Astrocyte (in vitro differentiated cells and primary cell): Measurements from ENCODE around the gene POFUT2. TPM values are rescaled to one million over a fixed set of nuclear protein-coding genes. Genes with fewer than 3 reads are reported as not detected.

Experiments
- DNase-seq: peaks from one replicate; pipeline ENCODE4 v3.0.0-alpha.2; 2010; ENCODE audit warnings: low read depth
- FAIRE-seq: peaks from 2 replicates; lab custom pipeline; 2011; peaks lifted over from hg19 to GRCh38; lab: Jason Lieb, UNC
- H2AFZ ChIP-seq: 2 replicates; pipeline ENCODE4 v1.6.0; 2012; ENCODE audit warnings: low read depth, low read length, inconsistent platforms
- H3K27ac ChIP-seq: 2 replicates; pipeline ENCODE4 v1.5.1; 2011; ENCODE audit warnings: low read depth, low read length, inconsistent platforms
- H3K27me3 ChIP-seq: 2 replicates; pipeline ENCODE4 v1.6.0; 2011; ENCODE audit warnings: low read length, inconsistent platforms; ENCODE audit not compliant: insufficient read depth
- H3K36me3 ChIP-seq: 2 replicates; pipeline ENCODE4 v1.5.1; 2011; ENCODE audit warnings: low read length, inconsistent platforms; ENCODE audit not compliant: insufficient read depth
- H3K4me1 ChIP-seq: 2 replicates; pipeline ENCODE4 v1.5.1; 2011; ENCODE audit warnings: low read length, inconsistent platforms; ENCODE audit not compliant: insufficient read depth
- H3K4me2 ChIP-seq: 2 replicates; pipeline ENCODE4 v1.6.0; 2012; ENCODE audit warnings: low read length, inconsistent platforms
- H3K4me3 ChIP-seq: 2 replicates; pipeline ENCODE4 v1.5.1; 2011; ENCODE audit warnings: low read depth, mild to moderate bottlenecking, low read length, inconsistent platforms; ENCODE audit not compliant: insufficient read depth
- H3K79me2 ChIP-seq: 2 replicates; pipeline ENCODE4 v1.6.0; 2012; ENCODE audit warnings: mild to moderate bottlenecking, low read length, inconsistent platforms; ENCODE audit not compliant: insufficient read depth
- H3K9ac ChIP-seq: 2 replicates; pipeline ENCODE4 v1.6.0; 2012; ENCODE audit warnings: mild to moderate bottlenecking, low read length, inconsistent platforms
- H3K9me3 ChIP-seq: 2 replicates; pipeline ENCODE4 v1.5.1; 2012; ENCODE audit warnings: low read depth, mild to moderate bottlenecking, low read length, inconsistent platforms; ENCODE audit not compliant: insufficient read depth
- H4K20me1 ChIP-seq: 2 replicates; pipeline ENCODE4 v1.6.0; 2012; ENCODE audit warnings: low read length, inconsistent platforms; ENCODE audit not compliant: insufficient read depth
- H3K27ac Mint-ChIP-seq: one replicate; pipeline ENCODE4 v1.8.0; 2021; ENCODE audit warnings: mild to moderate bottlenecking, mixed read lengths; ENCODE audit not compliant: unreplicated experiment
- H3K27me3 Mint-ChIP-seq: one replicate; pipeline ENCODE4 v1.8.0; 2021; ENCODE audit warnings: low read depth, mixed read lengths; ENCODE audit not compliant: unreplicated experiment
- H3K36me3 Mint-ChIP-seq: one replicate; pipeline ENCODE4 v1.8.0; 2021; ENCODE audit warnings: low read depth, mixed read lengths; ENCODE audit not compliant: unreplicated experiment
- H3K4me1 Mint-ChIP-seq: one replicate; pipeline ENCODE4 v1.8.0; 2021; ENCODE audit warnings: low read depth, mixed read lengths; ENCODE audit not compliant: unreplicated experiment
- H3K4me3 Mint-ChIP-seq: one replicate; pipeline ENCODE4 v1.8.0; 2021; ENCODE audit warnings: mild to moderate bottlenecking, moderate library complexity, mixed read lengths; ENCODE audit not compliant: unreplicated experiment
- H3K9me3 Mint-ChIP-seq: one replicate; pipeline ENCODE4 v1.8.0; 2021; ENCODE audit warnings: mild to moderate bottlenecking, mixed read lengths; ENCODE audit not compliant: unreplicated experiment
- EZH2 ChIP-seq: IDR thresholded peaks from 2 replicates; pipeline ENCODE4 v1.6.1; 2012; ENCODE audit warnings: mild to moderate bottlenecking, low read length, inconsistent platforms; ENCODE audit not compliant: insufficient read depth
- total RNA-seq: library from RNA; stranded (reverse); gene quantifications from 2 replicates; pipeline ENCODE4 v1.2.1, GENCODE V29; 2021
- TF ChIP-seq, protein P1 (sequence below): IDR thresholded peaks from 2 replicates; pipeline ENCODE4 v1.5.1; 2011; ENCODE audit warnings: low read depth, mild to moderate bottlenecking, inconsistent platforms, low read length, moderate library complexity; ENCODE audit not compliant: insufficient read depth

POFUT2 gene
- total RNA-seq, 1 donor from 2014 or later, result 109 TPM

DNA sequence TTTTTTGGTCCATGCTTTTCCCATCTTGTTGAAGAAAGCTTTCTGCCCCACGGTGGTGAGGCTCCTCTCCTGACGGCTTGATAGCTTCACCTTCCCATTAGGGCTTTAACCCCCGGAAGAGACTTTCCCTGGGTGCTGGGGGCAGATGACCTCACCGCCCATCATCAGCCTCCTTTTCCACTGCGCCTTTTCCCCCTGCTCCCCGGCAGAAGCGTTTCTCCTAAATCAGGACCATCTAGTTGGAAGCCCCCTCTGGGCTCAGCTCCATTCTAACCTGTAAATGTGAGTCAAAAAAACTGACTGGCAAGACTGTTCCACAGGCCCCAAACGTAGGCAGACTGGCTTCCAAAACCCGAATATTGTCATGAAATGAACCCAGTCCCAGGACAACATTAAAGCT lies 6.7 kb downstream of the POFUT2 start:
- no peak overlapping the region for H3K9ac ChIP-seq
- no peaks in the 10 kb centered on the region for H3K27me3 Mint-ChIP-seq
- no peak overlapping the region for H3K4me3 ChIP-seq

DNA sequence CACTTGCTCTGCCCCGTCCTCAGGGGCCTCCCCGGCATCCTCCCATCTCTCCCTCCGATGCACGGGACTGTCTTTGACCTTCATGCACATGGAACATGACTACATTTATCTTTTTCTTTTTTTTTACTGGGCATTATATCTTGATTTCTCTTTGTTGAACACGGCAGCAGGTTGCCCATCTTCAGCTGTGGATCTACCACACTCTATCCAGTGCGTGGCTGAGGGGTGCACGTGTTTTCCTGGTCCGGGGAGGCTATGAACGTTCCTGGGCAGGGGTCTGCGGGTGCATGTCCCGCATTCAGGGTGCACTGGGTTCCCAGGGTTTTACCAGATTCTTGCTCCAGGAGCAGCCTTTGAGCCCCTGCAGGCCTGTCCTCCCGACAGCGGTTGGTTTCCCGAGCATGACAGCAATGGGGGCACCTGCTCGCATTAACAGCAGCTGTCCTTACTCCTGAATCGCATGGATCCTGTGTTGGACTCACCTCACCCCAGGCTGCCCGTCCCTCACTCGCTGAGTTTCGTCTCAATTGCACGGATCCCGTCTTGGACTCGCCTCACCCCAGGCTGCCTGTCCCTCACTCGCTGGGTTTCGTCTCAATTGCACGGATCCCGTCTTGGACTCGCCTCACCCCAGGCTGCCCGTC lies 7.4 kb downstream of the POFUT2 start:
- peaks cover 81% of the 10 kb centered on the region for H4K20me1 ChIP-seq
- H3K27ac ChIP-seq, result no peak overlapping the region
- no peak overlapping the region for H3K4me2 ChIP-seq
- Mint-ChIP-seq H3K4me1 (peaks cover 2% of the 10 kb centered on the region), H3K9me3 (no peaks in the 10 kb centered on the region), H3K27me3 (no peaks in the 10 kb centered on the region), H3K36me3 (peaks cover 15% of the 10 kb centered on the region), H3K27ac (no peak overlapping the region), H3K4me3 (peak overlapping the region; percentile 40)
- no peaks in the 10 kb centered on the region for H3K9me3 ChIP-seq
- FAIRE-seq (no peak), DNase-seq (no peak)
- H3K36me3 ChIP-seq, result peaks cover 53% of the 10 kb centered on the region
- TF ChIP-seq, protein P1, sequence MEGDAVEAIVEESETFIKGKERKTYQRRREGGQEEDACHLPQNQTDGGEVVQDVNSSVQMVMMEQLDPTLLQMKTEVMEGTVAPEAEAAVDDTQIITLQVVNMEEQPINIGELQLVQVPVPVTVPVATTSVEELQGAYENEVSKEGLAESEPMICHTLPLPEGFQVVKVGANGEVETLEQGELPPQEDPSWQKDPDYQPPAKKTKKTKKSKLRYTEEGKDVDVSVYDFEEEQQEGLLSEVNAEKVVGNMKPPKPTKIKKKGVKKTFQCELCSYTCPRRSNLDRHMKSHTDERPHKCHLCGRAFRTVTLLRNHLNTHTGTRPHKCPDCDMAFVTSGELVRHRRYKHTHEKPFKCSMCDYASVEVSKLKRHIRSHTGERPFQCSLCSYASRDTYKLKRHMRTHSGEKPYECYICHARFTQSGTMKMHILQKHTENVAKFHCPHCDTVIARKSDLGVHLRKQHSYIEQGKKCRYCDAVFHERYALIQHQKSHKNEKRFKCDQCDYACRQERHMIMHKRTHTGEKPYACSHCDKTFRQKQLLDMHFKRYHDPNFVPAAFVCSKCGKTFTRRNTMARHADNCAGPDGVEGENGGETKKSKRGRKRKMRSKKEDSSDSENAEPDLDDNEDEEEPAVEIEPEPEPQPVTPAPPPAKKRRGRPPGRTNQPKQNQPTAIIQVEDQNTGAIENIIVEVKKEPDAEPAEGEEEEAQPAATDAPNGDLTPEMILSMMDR, result no peak
- TF ChIP-seq EZH2, result no peak
- peaks cover 81% of the 10 kb centered on the region for H3K79me2 ChIP-seq
- no peak overlapping the region for H3K4me3 ChIP-seq
- no peak overlapping the region for H2AFZ ChIP-seq
- no peaks in the 10 kb centered on the region for H3K27me3 ChIP-seq
- H3K9ac ChIP-seq, result no peak overlapping the region
- no peaks in the 10 kb centered on the region for H3K4me1 ChIP-seq

More for the DNA sequence above, 6.7 kb downstream of the POFUT2 start:
- Mint-ChIP-seq H3K9me3 (no peaks in the 10 kb centered on the region), H3K27ac (no peak overlapping the region), H3K4me1 (peaks cover 8% of the 10 kb centered on the region), H3K4me3 (peak overlapping the region; percentile 50), H3K36me3 (peaks cover 21% of the 10 kb centered on the region)
- no peak overlapping the region for H3K4me2 ChIP-seq
- no peak overlapping the region for H2AFZ ChIP-seq
- no peaks in the 10 kb centered on the region for H3K4me1 ChIP-seq
- H3K27me3 ChIP-seq, result no peaks in the 10 kb centered on the region
- peaks cover 82% of the 10 kb centered on the region for H3K79me2 ChIP-seq
- H3K27ac ChIP-seq, result no peak overlapping the region
- FAIRE-seq, result no peak
- no peaks in the 10 kb centered on the region for H3K9me3 ChIP-seq
- peaks cover 82% of the 10 kb centered on the region for H4K20me1 ChIP-seq
- TF ChIP-seq, protein P1, result no peak
- no peak for TF ChIP-seq EZH2
- no peak for DNase-seq
- H3K36me3 ChIP-seq, result peaks cover 52% of the 10 kb centered on the region
